ENCODE results near the gene MTERF4.

GRCh38 chr2:241068136-241068941 is 33.7 kb downstream of the MTERF4 start:
- TF ChIP-seq CTCF (IDR thresholded peaks at IDR 0.05) (no peak), POLR2A (IDR thresholded peaks at IDR 0.05) (no peak)

Data from thyroid gland (tissue), 4 donors.